Stimulated activated CD8-positive, alpha-beta memory T cell treated with anti-CD3 and anti-CD28 coated beads, Interleukin-2, amount 100 ng/mL, for 48 hours (primary cell): ENCODE measurements around the gene LLGL2.
A peak's percentile ranks its signal among the peaks of the same experiment; 100 is the strongest.

Experiments used
- DNase-seq, 2 donors: peaks; one replicate each; pipeline ENCODE4 v3.0.0-alpha.2; 2020; ENCODE audit warnings: low read depth in 2 of 2

Gene LLGL2

DNA sequence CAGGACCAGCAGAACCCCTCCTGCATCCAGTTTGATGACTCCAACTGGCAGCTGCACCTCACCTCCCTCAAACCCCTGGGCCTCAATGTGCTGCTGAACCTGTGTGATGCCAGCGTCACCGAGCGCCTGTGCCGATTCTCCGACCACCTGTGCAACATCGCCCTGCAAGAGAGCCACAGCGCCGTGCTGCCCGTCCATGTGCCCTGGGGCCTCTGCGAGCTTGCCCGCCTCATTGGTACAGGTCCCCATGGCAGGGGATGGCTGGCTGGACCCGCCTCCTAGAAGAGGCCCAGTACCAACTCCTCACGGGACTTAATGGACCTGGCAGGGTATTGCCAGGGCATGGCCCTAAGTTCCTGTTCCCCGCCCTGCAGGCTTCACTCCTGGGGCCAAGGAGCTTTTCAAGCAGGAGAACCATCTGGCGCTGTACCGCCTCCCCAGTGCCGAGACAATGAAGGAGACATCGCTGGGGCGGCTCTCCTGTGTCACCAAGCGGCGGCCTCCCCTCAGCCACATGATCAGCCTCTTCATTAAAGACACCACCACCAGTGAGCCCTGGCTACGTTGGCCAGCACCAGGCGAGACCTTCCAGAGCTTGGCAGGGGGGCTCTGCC, 32.8 kb upstream of the LLGL2 start:
- no peak for DNase-seq

- no peak for DNase-seq
Measured at GRCh38 chr17:75493476-75494129, 31.9 kb upstream of the LLGL2 start.

- DNase-seq = no peak
Measured at GRCh38 chr17:75494326-75494877, 31.1 kb upstream of the LLGL2 start.

- no peak for DNase-seq
Measured at GRCh38 chr17:75496005-75496404, 29.5 kb upstream of the LLGL2 start.

DNA sequence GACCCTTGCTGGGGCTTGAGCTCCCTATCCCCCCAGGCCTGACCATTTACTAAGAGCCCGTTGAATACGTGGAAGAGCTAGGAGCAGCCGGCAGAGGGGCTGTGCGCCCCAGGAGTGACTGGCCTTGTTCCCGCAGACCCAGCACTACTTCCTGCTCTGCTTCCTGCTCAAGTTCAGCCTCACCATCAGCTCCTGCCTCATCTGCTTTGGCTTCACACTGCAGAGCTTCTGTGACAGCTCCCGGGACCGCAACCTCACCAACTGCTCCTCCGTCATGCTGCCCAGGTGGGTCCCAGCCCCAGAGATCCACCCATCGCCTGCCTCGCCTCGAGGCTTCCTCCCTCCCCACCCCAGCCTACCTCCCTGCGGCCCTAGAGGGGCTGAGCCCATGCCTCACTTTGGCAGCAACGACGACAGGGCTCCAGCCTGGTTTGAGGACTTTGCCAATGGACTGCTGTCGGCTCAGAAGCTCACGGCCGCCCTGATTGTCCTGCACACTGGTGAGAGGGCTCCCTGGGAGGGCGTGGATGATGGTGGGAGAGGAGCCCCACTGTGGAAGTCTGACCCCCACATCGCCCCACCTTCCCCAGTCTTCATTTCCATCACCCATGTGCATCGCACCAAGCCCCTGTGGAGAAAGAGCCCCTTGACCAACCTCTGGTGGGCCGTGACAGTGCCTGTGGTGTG, 27.3 kb upstream of the LLGL2 start:
- no peak for DNase-seq

- DNase-seq = no peak
Measured at GRCh38 chr17:75498726-75499213, 26.7 kb upstream of the LLGL2 start.

DNA sequence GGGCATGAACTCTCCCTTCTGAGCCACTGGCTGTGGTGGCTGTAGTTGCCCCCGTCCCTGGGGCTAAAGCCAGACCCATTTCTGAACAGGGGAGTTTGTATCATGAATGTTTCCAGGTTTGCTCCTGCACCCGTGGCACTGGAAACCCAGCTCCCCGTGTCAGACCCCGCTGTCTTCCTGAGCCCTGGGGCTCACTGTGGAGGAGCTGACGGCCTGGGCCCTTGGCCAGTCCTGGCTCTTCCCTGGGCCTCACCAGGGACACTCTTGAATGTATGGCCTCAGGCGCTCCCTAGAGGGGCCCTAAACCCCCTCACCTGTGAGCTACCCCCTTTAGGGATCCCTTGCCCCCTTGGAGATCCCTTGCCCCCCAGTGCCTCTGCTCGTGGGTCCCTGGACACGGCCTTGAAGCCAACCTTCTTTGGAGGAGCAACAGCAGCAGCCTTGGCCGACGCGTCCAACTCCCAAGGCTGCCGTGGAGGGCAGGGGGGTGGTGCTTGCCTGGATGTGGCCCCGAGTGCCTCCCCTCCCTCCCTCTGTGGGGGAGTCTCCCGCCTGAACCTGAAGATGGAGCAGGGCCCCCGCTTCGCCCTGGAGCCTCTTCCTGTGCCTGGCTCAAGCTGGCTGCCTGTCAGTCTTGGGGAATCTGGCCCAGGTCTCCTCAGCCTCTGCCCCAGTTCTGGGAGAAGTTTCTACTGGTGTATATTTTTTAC, 26.0 kb upstream of the LLGL2 start:
- DNase-seq = no peak

DNA sequence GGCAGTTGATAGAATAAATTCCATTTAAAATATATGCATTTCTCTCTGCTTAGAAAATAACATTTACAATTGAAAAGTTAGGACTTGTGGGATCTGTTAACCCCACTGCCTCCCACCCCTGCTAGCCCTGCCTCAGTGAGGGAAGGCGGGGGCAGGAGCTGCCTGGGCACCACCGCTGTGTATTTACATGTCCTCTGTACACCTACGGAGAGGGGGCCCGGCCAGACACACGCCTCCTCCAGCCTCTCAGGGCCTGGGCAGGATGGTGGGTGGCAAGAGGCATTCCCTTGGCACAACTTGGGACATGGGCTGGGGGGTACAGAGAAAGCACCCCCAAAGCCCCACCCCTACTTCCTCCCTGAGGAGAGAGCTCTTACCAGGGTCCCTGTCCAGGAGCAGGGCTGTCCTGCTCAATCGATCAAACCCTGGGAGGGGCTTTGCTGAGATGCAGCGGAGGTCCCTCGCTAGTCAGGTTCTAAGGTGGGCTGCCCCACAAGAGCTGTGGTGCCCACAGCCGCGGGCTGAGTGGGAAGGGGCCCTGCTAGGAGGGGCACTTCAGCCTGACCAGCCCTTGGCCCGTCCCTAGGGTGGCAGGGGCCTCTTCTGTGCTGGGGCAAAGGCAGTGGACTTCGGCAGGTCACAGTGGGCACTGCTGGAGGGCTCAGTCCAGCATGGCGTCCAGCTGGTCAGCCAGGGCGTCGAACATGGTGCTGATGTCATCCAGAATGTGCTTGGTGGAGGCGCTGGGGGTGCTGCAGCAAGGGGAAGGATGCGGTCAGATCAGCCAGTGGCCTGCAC, 24.9 kb upstream of the LLGL2 start:
- no peak for DNase-seq

GRCh38 chr17:75501378-75502071, 24.0 kb upstream of the LLGL2 start:
- no peak for DNase-seq

- no peak for DNase-seq
Measured at GRCh38 chr17:75502072-75502720, 23.3 kb upstream of the LLGL2 start.

- no peak for DNase-seq
Measured at GRCh38 chr17:75502721-75503329, 22.7 kb upstream of the LLGL2 start.

DNA sequence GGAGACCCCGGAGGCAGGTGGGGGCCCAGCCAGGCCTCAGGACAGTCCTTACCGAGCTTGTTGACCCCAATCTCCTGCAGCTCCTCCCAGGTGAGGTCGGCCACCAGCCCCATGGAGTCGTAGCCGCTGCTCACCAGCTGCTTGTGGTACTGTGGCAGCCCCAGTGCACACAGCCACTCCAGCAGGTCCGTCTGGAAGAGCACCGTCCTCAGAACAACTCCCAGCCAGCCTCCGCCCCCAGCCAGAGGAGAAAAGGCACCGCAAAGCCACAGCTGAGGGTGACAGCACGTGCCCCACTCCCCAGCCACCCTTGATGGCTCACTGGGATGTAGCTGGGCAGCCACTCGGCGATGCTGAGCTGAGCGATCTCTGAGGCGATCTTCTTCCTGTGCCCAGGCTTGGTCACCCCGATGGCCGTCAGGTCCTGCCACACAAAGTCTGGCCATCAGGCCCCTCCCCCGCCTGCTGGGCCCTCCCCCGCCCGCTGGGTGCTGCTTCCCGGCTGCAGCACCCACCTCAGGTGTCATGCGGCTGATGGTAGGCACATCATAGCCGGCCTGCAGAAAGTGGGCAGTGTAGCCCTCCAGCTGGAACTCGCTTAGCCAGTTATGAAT, 22.1 kb upstream of the LLGL2 start:
- no peak for DNase-seq

GRCh38 chr17:75503976-75504346, 21.5 kb upstream of the LLGL2 start:
- no peak for DNase-seq

DNA sequence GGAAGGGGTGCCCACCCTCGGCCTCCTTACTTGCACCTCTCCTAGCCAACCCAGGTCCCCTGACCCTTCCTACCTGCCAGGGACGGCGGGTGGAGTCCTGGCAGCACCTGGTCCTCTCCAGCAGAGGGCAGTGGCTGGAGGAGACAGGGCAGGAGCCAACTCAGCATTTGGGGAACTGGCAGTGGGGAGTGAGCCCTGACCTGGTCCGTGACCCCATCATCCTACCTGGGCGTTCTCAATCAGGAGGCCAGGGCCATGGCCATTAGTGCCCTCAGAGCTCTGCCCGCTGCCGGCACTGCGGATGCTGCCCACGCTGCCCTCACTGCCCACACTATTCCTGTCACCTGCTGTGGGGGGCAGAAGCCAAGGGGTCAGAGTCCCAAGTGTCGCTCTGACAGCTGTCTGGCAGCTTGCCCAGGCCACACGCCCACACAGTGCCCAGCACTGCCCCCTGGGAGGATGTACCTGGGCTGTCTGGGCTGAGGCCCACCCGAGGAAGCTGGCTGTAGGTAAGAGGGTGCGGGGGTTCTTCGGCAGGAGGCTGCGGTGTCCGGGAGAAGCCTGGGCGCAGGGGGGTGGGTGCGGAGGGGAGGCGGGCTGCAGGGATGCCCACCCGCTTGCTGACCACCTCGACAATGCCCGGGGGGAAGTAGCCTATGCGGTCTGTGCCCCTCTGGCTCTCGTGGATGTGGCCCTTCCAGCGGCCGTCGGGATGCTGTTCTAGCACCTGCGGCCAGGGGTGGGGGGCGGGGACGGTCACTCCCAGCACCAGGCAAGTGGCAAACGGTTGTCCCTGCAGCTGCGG, 20.9 kb upstream of the LLGL2 start:
- peak in 1 of 2 donors; percentile 26 for DNase-seq

DNA sequence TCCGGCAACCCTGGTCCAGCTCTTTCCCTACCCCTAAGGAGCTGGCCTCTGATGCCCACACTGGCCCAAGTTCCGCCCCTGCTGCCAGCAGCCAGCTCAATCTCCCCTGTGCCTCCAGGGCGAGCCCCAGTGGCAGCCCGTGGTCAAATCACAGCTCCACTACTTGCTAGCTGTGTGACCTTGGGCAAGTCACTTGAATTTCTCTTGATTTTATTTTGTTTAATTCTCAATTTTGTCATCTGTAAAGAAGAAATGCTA, 20.4 kb upstream of the LLGL2 start:
- DNase-seq = no peak

- DNase-seq = no peak
Measured at GRCh38 chr17:75505640-75506039, 19.9 kb upstream of the LLGL2 start.

DNA sequence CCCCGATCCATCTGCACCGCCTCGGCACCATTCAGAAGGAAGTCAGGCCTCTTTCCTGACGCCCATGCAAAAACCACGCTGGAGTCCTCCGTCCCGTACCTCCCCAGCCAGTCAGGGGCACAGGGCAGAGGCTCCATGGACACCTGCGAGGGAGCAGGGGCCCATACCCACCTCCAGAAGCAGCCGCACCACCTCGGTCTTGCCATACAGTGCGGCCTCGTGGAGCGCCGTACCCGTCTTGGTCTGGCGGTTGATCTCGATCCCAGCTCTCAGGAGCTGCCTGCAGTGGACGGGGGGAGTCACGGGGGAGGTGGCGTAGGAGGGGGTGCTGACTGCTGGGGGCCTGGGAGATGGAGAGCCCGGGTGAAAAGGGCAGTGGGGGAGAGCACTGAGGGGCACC, 19.4 kb upstream of the LLGL2 start:
- no peak for DNase-seq

DNA sequence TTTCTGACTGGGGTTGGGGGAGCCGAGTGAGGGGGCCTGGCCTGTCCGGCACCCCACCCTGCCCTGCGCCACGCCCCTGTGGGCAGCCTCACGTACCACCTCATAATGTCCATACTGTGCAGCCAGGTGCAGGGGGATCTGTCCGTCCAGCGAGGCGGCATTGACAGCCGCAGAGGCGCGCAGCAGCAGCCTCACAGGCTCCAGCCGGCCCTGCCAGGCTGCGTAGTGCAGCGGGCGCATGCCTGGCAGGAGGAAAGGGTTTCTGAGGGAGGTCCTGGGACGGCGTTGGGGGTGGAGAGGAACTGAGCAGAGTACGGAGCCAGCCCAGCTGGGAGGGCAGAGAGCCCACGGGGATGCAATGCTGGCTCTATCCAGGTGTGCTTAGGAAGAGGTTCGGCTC, 18.6 kb upstream of the LLGL2 start:
- no peak for DNase-seq
